ENCODE data around the gene TXLNA.

The TXLNA gene

DNA sequence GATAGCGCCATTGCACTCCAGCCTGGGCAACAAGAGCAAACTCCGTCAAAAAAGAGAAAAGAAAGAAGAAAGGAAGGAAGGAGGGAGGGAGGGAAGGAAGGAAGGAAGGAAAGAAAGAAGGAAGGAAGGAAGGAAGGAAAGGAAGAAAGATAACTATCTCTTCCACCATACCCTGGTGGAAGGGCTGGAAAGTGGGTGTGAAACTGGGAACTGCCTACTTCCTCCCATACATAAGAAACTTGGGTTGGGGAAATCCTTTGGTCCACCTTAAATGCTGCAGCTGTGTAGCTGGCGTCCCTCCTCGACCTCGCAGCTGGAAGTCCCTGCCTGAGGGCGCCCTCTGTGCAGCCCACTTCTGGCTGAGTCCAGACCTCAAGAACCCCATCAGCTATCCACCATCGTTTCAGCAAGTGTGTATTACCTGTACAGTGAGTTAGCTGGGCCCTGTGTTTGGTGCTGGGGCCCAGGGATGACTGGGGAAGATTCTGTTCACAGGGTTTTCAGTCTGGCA is 62.9 kb downstream of the TXLNA start:
- no peak for DNase-seq (ENCODE audit: low read depth in 2 of 2, low spot score in 1 of 2)

DNA sequence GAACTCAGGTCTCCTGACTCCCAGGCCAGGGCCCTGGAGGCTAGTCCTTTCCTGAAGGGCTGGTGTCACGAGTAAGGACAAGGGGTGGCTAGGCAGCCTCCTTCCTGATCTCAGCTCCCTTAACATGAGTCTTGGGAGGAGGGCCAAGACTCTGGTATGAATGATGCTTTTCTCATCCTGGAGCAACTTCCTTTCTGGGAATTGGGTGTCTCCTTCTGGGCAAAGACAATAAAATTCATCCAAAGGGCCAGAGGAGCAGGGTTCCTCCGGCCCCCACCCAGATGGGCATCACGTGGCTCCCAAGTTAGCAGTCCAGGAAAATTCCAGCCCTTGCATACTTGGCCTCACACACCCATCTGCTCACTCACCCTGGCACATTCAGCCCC is 67.4 kb downstream of the TXLNA start, which contains the start of gene FAM167B:
Gene FAM167B (plus strand): TSS at position 335 of the 386 bp plus-strand sequence. CDS start 200 bp downstream, outside the sequence.
- no peak for DNase-seq (ENCODE audit: low read depth in 2 of 2, low spot score in 1 of 2)

DNA sequence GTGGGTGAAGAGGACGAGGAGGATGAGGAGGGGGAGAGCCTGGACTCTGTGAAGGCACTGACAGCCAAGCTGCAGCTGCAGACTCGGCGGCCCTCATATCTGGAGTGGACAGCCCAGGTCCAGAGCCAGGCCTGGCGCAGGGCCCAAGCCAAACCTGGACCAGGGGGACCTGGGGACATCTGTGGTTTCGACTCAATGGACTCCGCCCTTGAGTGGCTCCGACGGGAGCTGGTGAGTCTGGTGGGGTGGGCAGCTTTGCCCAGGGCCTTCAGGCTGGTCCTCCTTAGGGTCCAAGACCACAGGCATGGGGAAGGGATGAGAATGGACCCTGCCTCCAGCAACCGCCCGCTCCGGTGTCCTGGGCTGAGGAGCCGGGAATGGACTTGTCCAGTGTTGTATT is 68.0 kb downstream of the TXLNA start:
- DNase-seq (ENCODE audit: low read depth in 2 of 2, low spot score in 1 of 2): no peak
